ENCODE measurements around the gene TTC39B.

The TTC39B gene

DNA sequence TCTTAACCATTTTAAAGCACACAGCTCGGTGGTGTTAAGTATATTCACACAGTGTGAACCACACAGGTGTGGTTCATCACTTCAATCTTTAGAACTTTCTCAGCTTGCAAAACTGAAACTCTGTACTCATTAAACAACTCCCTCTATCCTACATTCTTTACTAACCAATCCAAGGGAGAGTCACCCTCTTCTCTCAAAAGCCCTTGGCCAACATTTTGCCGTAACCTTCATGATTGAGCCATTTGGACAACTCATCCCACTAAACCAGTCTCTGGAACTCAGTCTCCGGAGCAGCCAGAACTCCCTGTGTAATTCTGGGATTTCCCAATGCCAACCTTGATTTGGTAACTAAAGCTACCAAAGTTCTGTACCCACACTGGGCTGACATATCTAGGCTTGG, 84.7 kb downstream of the TTC39B start:
- Histone ChIP-seq H3K9me2 (ENCODE audit: low read depth, low read length) (no peaks in the 10 kb centered on the region), H3K4me3 (ENCODE audit: low read depth, low read length, poor library complexity, severe bottlenecking) (no peak overlapping the region), H3K4me1 (ENCODE audit: insufficient read depth, low read length, severe bottlenecking) (no peaks in the 10 kb centered on the region), H4K20me1 (ENCODE audit: insufficient read depth, low read length) (no peaks in the 10 kb centered on the region), H3K9me3 (ENCODE audit: low read length) (no peaks in the 10 kb centered on the region), H3F3A (ENCODE audit: insufficient read depth, low read length) (no peaks in the 10 kb centered on the region), H3K9ac (ENCODE audit: low read length) (no peak overlapping the region), H3K4me2 (ENCODE audit: low read length) (no peak overlapping the region), H3K27me3 (ENCODE audit: insufficient read depth, low read length) (no peaks in the 10 kb centered on the region), H3K27ac (ENCODE audit: low read depth, low read length, poor library complexity, severe bottlenecking) (no peak overlapping the region), H3K36me3 (ENCODE audit: insufficient read depth, low read length) (no peaks in the 10 kb centered on the region), H3K79me2 (ENCODE audit: insufficient read depth, low read length) (no peaks in the 10 kb centered on the region), H2AFZ (ENCODE audit: low read length) (no peak overlapping the region)
- TF ChIP-seq, protein P1, sequence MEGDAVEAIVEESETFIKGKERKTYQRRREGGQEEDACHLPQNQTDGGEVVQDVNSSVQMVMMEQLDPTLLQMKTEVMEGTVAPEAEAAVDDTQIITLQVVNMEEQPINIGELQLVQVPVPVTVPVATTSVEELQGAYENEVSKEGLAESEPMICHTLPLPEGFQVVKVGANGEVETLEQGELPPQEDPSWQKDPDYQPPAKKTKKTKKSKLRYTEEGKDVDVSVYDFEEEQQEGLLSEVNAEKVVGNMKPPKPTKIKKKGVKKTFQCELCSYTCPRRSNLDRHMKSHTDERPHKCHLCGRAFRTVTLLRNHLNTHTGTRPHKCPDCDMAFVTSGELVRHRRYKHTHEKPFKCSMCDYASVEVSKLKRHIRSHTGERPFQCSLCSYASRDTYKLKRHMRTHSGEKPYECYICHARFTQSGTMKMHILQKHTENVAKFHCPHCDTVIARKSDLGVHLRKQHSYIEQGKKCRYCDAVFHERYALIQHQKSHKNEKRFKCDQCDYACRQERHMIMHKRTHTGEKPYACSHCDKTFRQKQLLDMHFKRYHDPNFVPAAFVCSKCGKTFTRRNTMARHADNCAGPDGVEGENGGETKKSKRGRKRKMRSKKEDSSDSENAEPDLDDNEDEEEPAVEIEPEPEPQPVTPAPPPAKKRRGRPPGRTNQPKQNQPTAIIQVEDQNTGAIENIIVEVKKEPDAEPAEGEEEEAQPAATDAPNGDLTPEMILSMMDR (IDR thresholded peaks at IDR 0.05; ENCODE audit: low read length) = no peak
- TF ChIP-seq EZH2 (IDR thresholded peaks at IDR 0.05; ENCODE audit: borderline replicate concordance, low read length) = no peak

DNA sequence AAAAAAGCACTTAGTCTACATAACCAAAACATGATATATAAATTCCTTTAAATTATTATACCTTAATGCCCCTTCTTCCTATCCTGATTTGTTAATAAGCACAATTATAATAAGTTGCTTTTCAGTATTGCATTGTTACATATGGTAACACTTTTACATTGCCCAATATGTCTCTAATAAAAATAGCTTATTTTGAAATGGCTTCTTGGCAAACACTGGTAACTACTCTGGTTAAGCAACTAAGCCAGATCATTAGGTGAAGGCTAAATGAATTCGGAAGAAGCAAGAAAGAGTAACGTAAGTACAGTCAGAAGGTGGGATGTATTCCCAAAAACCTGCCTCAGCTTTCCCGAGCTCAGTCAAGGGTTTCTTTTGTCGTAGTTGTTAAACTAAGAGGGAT, 85.3 kb downstream of the TTC39B start:
- no peak overlapping the region for H3K27ac ChIP-seq (ENCODE audit: low read depth, low read length, poor library complexity, severe bottlenecking)
- no peak overlapping the region for H3K9ac ChIP-seq (ENCODE audit: low read length)
- H3K4me2 ChIP-seq (ENCODE audit: low read length) = no peak overlapping the region
- H3F3A ChIP-seq (ENCODE audit: insufficient read depth, low read length) = no peaks in the 10 kb centered on the region
- TF ChIP-seq, protein P1 (IDR thresholded peaks at IDR 0.05; ENCODE audit: low read length) = no peak
- no peak for TF ChIP-seq EZH2 (IDR thresholded peaks at IDR 0.05; ENCODE audit: borderline replicate concordance, low read length)
- H3K4me3 ChIP-seq (ENCODE audit: low read depth, low read length, poor library complexity, severe bottlenecking) = no peak overlapping the region
- no peaks in the 10 kb centered on the region for H4K20me1 ChIP-seq (ENCODE audit: insufficient read depth, low read length)
- no peaks in the 10 kb centered on the region for H3K9me2 ChIP-seq (ENCODE audit: low read depth, low read length)
- H3K79me2 ChIP-seq (ENCODE audit: insufficient read depth, low read length) = no peaks in the 10 kb centered on the region
- no peaks in the 10 kb centered on the region for H3K27me3 ChIP-seq (ENCODE audit: insufficient read depth, low read length)
- no peaks in the 10 kb centered on the region for H3K9me3 ChIP-seq (ENCODE audit: low read length)
- H2AFZ ChIP-seq (ENCODE audit: low read length) = no peak overlapping the region
- no peaks in the 10 kb centered on the region for H3K36me3 ChIP-seq (ENCODE audit: insufficient read depth, low read length)
- no peaks in the 10 kb centered on the region for H3K4me1 ChIP-seq (ENCODE audit: insufficient read depth, low read length, severe bottlenecking)

DNA sequence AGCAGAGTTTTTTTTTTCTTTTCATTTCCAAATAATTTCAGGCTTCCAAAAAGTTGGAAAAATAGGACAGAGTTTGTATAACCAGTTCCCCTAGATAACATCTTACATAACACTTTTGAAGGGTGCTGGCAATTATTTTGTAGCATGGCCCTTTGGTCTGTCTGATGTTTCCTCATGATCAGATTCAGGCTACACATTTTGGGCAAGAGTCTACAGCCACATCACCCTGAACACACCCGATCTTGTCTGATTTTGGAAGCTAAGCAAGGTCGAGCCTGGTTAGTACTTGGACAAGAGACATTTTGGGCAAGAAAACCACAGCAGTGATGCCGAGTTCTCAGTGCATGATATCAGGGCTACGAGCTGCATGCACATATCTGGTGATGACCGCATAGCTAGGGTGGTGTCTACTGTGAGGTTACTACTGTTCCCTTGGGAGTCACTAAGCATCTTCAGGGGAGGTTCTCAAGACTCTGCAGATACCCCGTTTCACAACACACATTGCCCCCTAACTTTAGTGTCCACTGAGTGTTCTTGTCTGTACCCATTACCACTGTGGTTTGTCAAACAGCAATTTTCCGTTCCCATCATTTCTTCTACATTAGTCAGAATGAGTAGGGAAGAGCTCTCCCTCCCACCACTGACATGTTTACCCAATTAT, 86.2 kb downstream of the TTC39B start:
- Histone ChIP-seq H3K9ac (ENCODE audit: low read length) (no peak overlapping the region), H3K27me3 (ENCODE audit: insufficient read depth, low read length) (no peaks in the 10 kb centered on the region), H3F3A (ENCODE audit: insufficient read depth, low read length) (no peaks in the 10 kb centered on the region), H3K9me3 (ENCODE audit: low read length) (no peaks in the 10 kb centered on the region), H4K20me1 (ENCODE audit: insufficient read depth, low read length) (no peaks in the 10 kb centered on the region), H3K4me2 (ENCODE audit: low read length) (no peak overlapping the region), H3K9me2 (ENCODE audit: low read depth, low read length) (no peaks in the 10 kb centered on the region), H3K4me1 (ENCODE audit: insufficient read depth, low read length, severe bottlenecking) (no peaks in the 10 kb centered on the region), H2AFZ (ENCODE audit: low read length) (no peak overlapping the region), H3K36me3 (ENCODE audit: insufficient read depth, low read length) (no peaks in the 10 kb centered on the region), H3K27ac (ENCODE audit: low read depth, low read length, poor library complexity, severe bottlenecking) (no peak overlapping the region), H3K4me3 (ENCODE audit: low read depth, low read length, poor library complexity, severe bottlenecking) (no peak overlapping the region), H3K79me2 (ENCODE audit: insufficient read depth, low read length) (no peaks in the 10 kb centered on the region)
- TF ChIP-seq, protein P1 (IDR thresholded peaks at IDR 0.05; ENCODE audit: low read length) = no peak
- TF ChIP-seq EZH2 (IDR thresholded peaks at IDR 0.05; ENCODE audit: borderline replicate concordance, low read length) = no peak

Data from OCI-LY1 (cell line).